Natural killer cell (primary cell): ENCODE results near the gene CAMTA1. TPM values are rescaled to one million over a fixed set of nuclear protein-coding genes. Genes with fewer than 3 reads are reported as not detected.

Experiments used
- ATAC-seq, 3 donors: fragments of 150-1000 bp in 2 of 3; fragments of 200-7000 bp in 1 of 3; cut with Tn5 transposase; 1 replicate in 1 of 3; 2 replicates in 2 of 3; pipeline ENCODE4 v1.10.0; 2021; ENCODE audit warnings: mild to moderate bottlenecking in 2 of 3, moderate library complexity in 2 of 3
- DNase-seq, 2 donors: peaks; one replicate each; pipeline versions ENCODE4 v3.0.0 to v3.0.0-alpha.2; 2013 to 2021; ENCODE audit warnings: mixed read lengths in 1 of 2
- H3K27ac ChIP-seq: one replicate; pipeline ENCODE4 v1.5.1; 2013; ENCODE audit warnings: mild to moderate bottlenecking, low read length
- H3K27me3 ChIP-seq: one replicate; pipeline ENCODE4 v1.6.1; 2013; ENCODE audit warnings: low read length; ENCODE audit not compliant: control insufficient read depth, insufficient read depth
- H3K36me3 ChIP-seq: one replicate; pipeline ENCODE4 v1.6.1; 2013; ENCODE audit warnings: low read length; ENCODE audit not compliant: control insufficient read depth, insufficient read depth
- H3K4me1 ChIP-seq: one replicate; pipeline ENCODE4 v1.6.1; 2013; ENCODE audit warnings: low read length; ENCODE audit not compliant: control insufficient read depth, insufficient read depth
- H3K4me3 ChIP-seq: one replicate; pipeline ENCODE4 v1.5.1; 2013; ENCODE audit warnings: low read length
- H3K9me3 ChIP-seq: one replicate; pipeline ENCODE4 v1.6.1; 2013; ENCODE audit warnings: low read length; ENCODE audit not compliant: control insufficient read depth, insufficient read depth
- H3K27ac Mint-ChIP-seq, 2 donors: one replicate each; pipeline ENCODE4 v1.8.0; 2022; ENCODE audit warnings: mild to moderate bottlenecking in 2 of 2, mixed read lengths in 2 of 2, moderate library complexity in 1 of 2
- H3K27me3 Mint-ChIP-seq, 2 donors: one replicate each; pipeline ENCODE4 v1.8.0; 2022; ENCODE audit warnings: low read depth in 2 of 2, mixed read lengths in 2 of 2
- H3K36me3 Mint-ChIP-seq: one replicate; pipeline ENCODE4 v1.8.0; 2022; ENCODE audit warnings: mixed read lengths
- H3K4me1 Mint-ChIP-seq, 2 donors: one replicate each; pipeline ENCODE4 v1.8.0; 2022; ENCODE audit warnings: mixed read lengths in 2 of 2
- H3K4me3 Mint-ChIP-seq: one replicate; pipeline ENCODE4 v1.8.0; 2022; ENCODE audit warnings: mild to moderate bottlenecking, moderate library complexity, mixed read lengths
- H3K9me3 Mint-ChIP-seq, 2 donors: one replicate each; pipeline ENCODE4 v1.8.0; 2022; ENCODE audit warnings: mixed read lengths in 2 of 2
- CTCF ChIP-seq: fragments of 200-600 bp; IDR thresholded peaks from one replicate; pipeline ENCODE4 v1.8.0; 2022; ENCODE audit warnings: antibody characterized with exemption
- WGBS: methylation state at CpG from one replicate; pipeline ENCODE4 v1.1.7; 2013; ENCODE audit warnings: missing lambda C conversion rate; ENCODE audit not compliant: insufficient coverage; 5-methylcytosine and 5-hydroxymethylcytosine counted together
- intact Hi-C: fragments of 100-400 bp; cut with micrococcal nuclease; formaldehyde crosslinking; loops from one replicate; pipeline ENCODE4 v1.14.2; 2022
- total RNA-seq, 4 donors: library from RNA; stranded (reverse); fragments of 120-200 nt in 1 of 4; gene quantifications; one replicate each; pipeline versions ENCODE4 v1.2.3 to v1.2.4, GENCODE V29; 2013 to 2022

Gene CAMTA1
- total RNA-seq, 3 donors from 2014 or later (not counting 1 experiment from before 2014, with no cell fraction given): 40.6 to 53.3 (median 44.9) TPM

- Mint-ChIP-seq H3K27me3 (no peaks in the 10 kb centered on the region), H3K27ac (no peak overlapping the region), H3K4me3 (no peak overlapping the region), H3K4me1 (no peaks in the 10 kb centered on the region), H3K9me3 (no peaks in the 10 kb centered on the region), H3K36me3 (no peaks in the 10 kb centered on the region)
- intact Hi-C loops: no loop called here
- no peak for TF ChIP-seq CTCF
- DNase-seq (no peak), ATAC-seq (no peak)
- 81% methylated on average over 18 of the region's 20 CpGs for WGBS
- H3K27me3 ChIP-seq: no peaks in the 10 kb centered on the region
- H3K36me3 ChIP-seq: no peaks in the 10 kb centered on the region
- H3K27ac ChIP-seq: no peak overlapping the region
- H3K4me1 ChIP-seq: no peaks in the 10 kb centered on the region
- H3K9me3 ChIP-seq: no peaks in the 10 kb centered on the region
- no peak overlapping the region for H3K4me3 ChIP-seq
Observed at GRCh38 chr1:7229696-7230631, 444.7 kb downstream of the CAMTA1 start.

GRCh38 chr1:7232441-7233236 is 447.4 kb downstream of the CAMTA1 start:
- H3K4me1 Mint-ChIP-seq: no peaks in the 10 kb centered on the region
- Histone ChIP-seq H3K27me3 (no peaks in the 10 kb centered on the region), H3K9me3 (no peaks in the 10 kb centered on the region), H3K36me3 (no peaks in the 10 kb centered on the region), H3K4me1 (no peaks in the 10 kb centered on the region), H3K4me3 (no peak overlapping the region), H3K27ac (no peak overlapping the region)
- peaks cover 0 to 18% of the 10 kb centered on the region in 2 donors for H3K27me3 Mint-ChIP-seq
- no peaks in the 10 kb centered on the region for H3K36me3 Mint-ChIP-seq
- no peaks in the 10 kb centered on the region for H3K9me3 Mint-ChIP-seq
- no peak for TF ChIP-seq CTCF
- 87% methylated on average over 12 of the region's 15 CpGs for WGBS
- no peak overlapping the region for H3K4me3 Mint-ChIP-seq
- ATAC-seq: no peak
- H3K27ac Mint-ChIP-seq: no peak overlapping the region
- intact Hi-C loops: no loop called here
- DNase-seq: no peak

- Histone ChIP-seq H3K36me3 (no peaks in the 10 kb centered on the region), H3K4me1 (no peaks in the 10 kb centered on the region), H3K4me3 (no peak overlapping the region), H3K9me3 (no peaks in the 10 kb centered on the region), H3K27me3 (no peaks in the 10 kb centered on the region), H3K27ac (no peak overlapping the region)
- no peaks in the 10 kb centered on the region for H3K9me3 Mint-ChIP-seq
- WGBS: 88% methylated on average over 6 of the region's 6 CpGs
- no peak overlapping the region for H3K27ac Mint-ChIP-seq
- H3K4me3 Mint-ChIP-seq: no peak overlapping the region
- intact Hi-C loops: no loop called here
- H3K4me1 Mint-ChIP-seq: no peaks in the 10 kb centered on the region
- no peak for TF ChIP-seq CTCF
- no peak for DNase-seq
- no peaks in the 10 kb centered on the region for H3K36me3 Mint-ChIP-seq
- peaks cover 0 to 24% of the 10 kb centered on the region in 2 donors for H3K27me3 Mint-ChIP-seq
- ATAC-seq: no peak
Observed at GRCh38 chr1:7233237-7233540, 447.9 kb downstream of the CAMTA1 start.
